GM12878 (cell line): ENCODE measurements around the gene ZNF148. TPM values are rescaled to one million over a fixed set of nuclear protein-coding genes. Genes with fewer than 3 reads are reported as not detected.
"Not testable (repeated sequence)": the region's sequence is repeated elsewhere in the genome, so short reads cannot be mapped to it uniquely, and the experiment has no call there.

ENCODE experiments used
- ATAC-seq: fragments of 200-7000 bp; cut with Tn5 transposase; 3 replicates; pipeline ENCODE4 v1.9.1; 2020; ENCODE audit warnings: mild to moderate bottlenecking, moderate library complexity
- BruUV-seq: library from RNA; stranded (reverse); fragments of 400-500 nt; replicated peaks from 2 replicates; lab custom pipeline; 2021; lab: Mats Ljungman, UMichigan
- CTCF ChIA-PET: fragments of 300-600 bp; sonication (Branson Sonifier 250); formaldehyde crosslinking; extraction: SDS; loops from one replicate; lab custom pipeline; 2021; ENCODE audit warnings: inconsistent platforms; lab: Yijun Ruan, JAX
- POLR2A ChIA-PET: fragments of 350-600 bp; formaldehyde crosslinking; extraction: SDS; loops from one replicate; lab custom pipeline; 2021; ENCODE audit warnings: inconsistent platforms; lab: Charles Lee
- RAD21 ChIA-PET: fragments of 300-600 bp; sonication (Branson Sonifier 250); formaldehyde crosslinking; loops from one replicate; lab custom pipeline; 2023; ENCODE audit warnings: antibody characterized with exemption; ENCODE audit not compliant: unreplicated experiment; lab: Charles Lee
- SMC1A ChIA-PET: fragments of 300-600 bp; sonication (Branson Sonifier 250); formaldehyde crosslinking; loops from one replicate; lab custom pipeline; 2023; ENCODE audit not compliant: unreplicated experiment, uncharacterized antibody; lab: Charles Lee
- DNase-seq: peaks from one replicate; pipeline ENCODE4 v3.0.0-alpha.2; 2011; ENCODE audit warnings: low read depth, low spot score
- FAIRE-seq: peaks from 3 replicates; lab custom pipeline; 2011; peaks lifted over from hg19 to GRCh38; lab: Jason Lieb, UNC
- H2AFZ ChIP-seq: 2 replicates; pipeline ENCODE4 v1.6.0; 2011; ENCODE audit warnings: low read depth, low read length, control low read depth; ENCODE audit not compliant: control insufficient read depth
- H3K27ac ChIP-seq: 2 replicates; pipeline ENCODE4 v1.5.1; 2011; ENCODE audit warnings: control low read depth; ENCODE audit not compliant: control insufficient read depth, insufficient read depth
- H3K27me3 ChIP-seq, 2 experiments: replicated peaks in 1 of 2; 2 replicates each; pipeline versions ENCODE4 v1.6.0 to v1.6.1; 2011; ENCODE audit warnings: low read length in 1 of 2; ENCODE audit not compliant: control insufficient read depth in 2 of 2, insufficient read depth in 2 of 2
- H3K36me3 ChIP-seq, 2 experiments: 2 replicates each; pipeline ENCODE4 v1.5.1; 2011; ENCODE audit warnings: low read length in 1 of 2; ENCODE audit not compliant: control insufficient read depth in 2 of 2, insufficient read depth in 2 of 2
- H3K4me1 ChIP-seq: 2 replicates; pipeline ENCODE4 v1.6.1; 2011; ENCODE audit warnings: mild to moderate bottlenecking, low read length, moderate library complexity, mixed read lengths; ENCODE audit not compliant: control insufficient read depth, insufficient read depth
- H3K4me2 ChIP-seq: 2 replicates; pipeline ENCODE4 v1.6.0; 2011; ENCODE audit warnings: control low read depth; ENCODE audit not compliant: control insufficient read depth, insufficient read depth
- H3K4me3 ChIP-seq: fragments of 200-600 bp; sonication (generic); 2 replicates; pipeline ENCODE4 v1.5.1; 2016
- H3K79me2 ChIP-seq: 2 replicates; pipeline ENCODE4 v1.6.0; 2011; ENCODE audit warnings: low read length; ENCODE audit not compliant: control insufficient read depth, insufficient read depth
- H3K9ac ChIP-seq: 2 replicates; pipeline ENCODE4 v1.8.0; 2011; ENCODE audit warnings: low read length, control low read depth, mixed read lengths; ENCODE audit not compliant: control insufficient read depth, insufficient read depth
- H3K9me3 ChIP-seq: replicated peaks from 3 replicates; pipeline ENCODE4 v1.5.1; 2011; ENCODE audit warnings: mild to moderate bottlenecking, low read length; ENCODE audit not compliant: control insufficient read depth, insufficient read depth
- H4K20me1 ChIP-seq: 2 replicates; pipeline ENCODE4 v1.6.0; 2011; ENCODE audit not compliant: control insufficient read depth, insufficient read depth
- BCL11A ChIP-seq: IDR thresholded peaks from 2 replicates; pipeline ENCODE4 v1.6.1; 2011; ENCODE audit warnings: low read depth, low read length
- LARP7 ChIP-seq: fragments of 450-650 bp; IDR thresholded peaks from 2 replicates; pipeline ENCODE4 v1.6.1; 2017; ENCODE audit warnings: mild to moderate bottlenecking
- WGBS: methylation state at CpG from one replicate; pipeline ENCODE4 v1.1.6; 2016; ENCODE audit warnings: low lambda C conversion rate; ENCODE audit not compliant: insufficient replicate concordance, insufficient coverage; ENCODE audit errors: missing lambda C conversion rate; 5-methylcytosine and 5-hydroxymethylcytosine counted together
- in situ Hi-C: fragments of 300-500 bp; cut with MboI; formaldehyde crosslinking; loops from 9 replicates; pipeline ENCODE4 v1.14.3; 2018; ENCODE audit warnings: mixed read lengths
- intact Hi-C: fragments of 100-400 bp; cut with micrococcal nuclease; formaldehyde crosslinking; loops from one replicate; pipeline ENCODE4 v1.14.2; 2022; ENCODE audit not compliant: unreplicated experiment
- polyA plus RNA-seq, 11 experiments: library from polyadenylated mRNA; depleted of rRNA in 4 of 11; unstranded in 6 of 11; stranded (reverse) in 5 of 11; fragments of >200 nt; fragmentation: Nextera tagmentation in 4 of 11; fragmentation: Illumina TruSeq in 1 of 11; extraction: Ambion mirVana in 4 of 11; extraction: Trizol in 1 of 11; gene quantifications; 1 replicate in 1 of 11; 2 replicates in 10 of 11; pipeline versions ENCODE4 v1.2.1 to v1.2.3, GENCODE V29; 2011 to 2016; ENCODE audit warnings: inconsistent platforms in 2 of 11, missing spikeins in 2 of 11, low read depth in 1 of 11
- total RNA-seq, 4 experiments: library from RNA; depleted of rRNA in 3 of 4; stranded (reverse); fragments of >200 nt in 3 of 4; fragmentation: Illumina TruSeq in 1 of 4; extraction: Trizol in 1 of 4; gene quantifications; 2 replicates each; pipeline versions ENCODE4 v1.2.1 to v1.2.3, GENCODE V29; 2013 to 2021

Gene ZNF148
- total and polyA plus RNA-seq, 10 of the 15 experiments (the other 5 are each of a cell fraction or from before 2014, with no cell fraction given), result 8.6 to 40.4 (median 26.7) TPM

- ChIA-PET SMC1A (interaction anchor here (0.7 kb wide), 1 partner anchor 354 kb away, joined by 3 read pairs; no protein-coding TSS in a partner anchor), CTCF (interaction anchor here (1.0 kb wide), 2 partner anchors 10 to 33 kb away, joined by 3 read pairs; no protein-coding TSS in a partner anchor), RAD21 (interaction anchor here (0.6 kb wide), 1 partner anchor 96 kb away, joined by 3 read pairs; no protein-coding TSS in a partner anchor), POLR2A (interaction anchor here (0.6 to 0.8 kb wide), 2 partner anchors 31 to 596 kb away, joined by 3 read pairs; no protein-coding TSS in a partner anchor)
- Histone ChIP-seq H4K20me1 (no peaks in the 10 kb centered on the region), H3K36me3 (no peaks in the 10 kb centered on the region), H3K4me2 (no peak overlapping the region), H3K4me1 (no peaks in the 10 kb centered on the region), H3K4me3 (no peak overlapping the region), H3K9me3 (no peaks in the 10 kb centered on the region), H3K27ac (no peak overlapping the region), H3K27me3 (no peaks in the 10 kb centered on the region), H2AFZ (no peak overlapping the region), H3K9ac (no peak overlapping the region), H3K79me2 (no peaks in the 10 kb centered on the region)
- in situ Hi-C loops, result no loop called here
- intact Hi-C loops, result no loop called here
- no peak for DNase-seq
- no peak for ATAC-seq
- WGBS, result 53% methylated on average over 7 of the region's 7 CpGs
- FAIRE-seq, result no peak
- no TSS peak for BruUV-seq
- TF ChIP-seq LARP7 (no peak), BCL11A (no peak)
These were observed 14.2 kb upstream of the ZNF148 start for GRCh38 chr3:125389282-125389681.

GRCh38 chr3:125388369-125388768 lies 13.2 kb upstream of the ZNF148 start:
- H3K79me2 ChIP-seq, H3K9me3 ChIP-seq, DNase-seq, in situ Hi-C loops, H2AFZ ChIP-seq, H3K9ac ChIP-seq, H3K4me3 ChIP-seq, BruUV-seq, H3K4me2 ChIP-seq, H3K4me1 ChIP-seq, RAD21 ChIA-PET, H3K27ac ChIP-seq, H4K20me1 ChIP-seq, ATAC-seq, H3K27me3 ChIP-seq, H3K36me3 ChIP-seq, intact Hi-C loops, FAIRE-seq: not testable (repeated sequence)
- ChIA-PET SMC1A (interaction anchor here (0.6 kb wide), 1 partner anchor 461 kb away, joined by 3 read pairs; no protein-coding TSS in a partner anchor), CTCF (interaction anchor here (1.0 kb wide), 1 partner anchor 11 kb away, joined by 3 read pairs; no protein-coding TSS in a partner anchor), POLR2A (interaction anchor here (0.6 kb wide), 1 partner anchor 595 kb away, joined by 3 read pairs; no protein-coding TSS in a partner anchor)
- 98% methylated on average over 5 of the region's 5 CpGs for WGBS
